Ectodermal cell (in vitro differentiated cells): ENCODE data around the gene NFE2L1.
"Not testable (repeated sequence)": the region's sequence is repeated elsewhere in the genome, so short reads cannot be mapped to it uniquely, and the experiment has no call there.

Source experiments
- H3K27ac ChIP-seq: 2 replicates; pipeline ENCODE4 v1.7.0; 2013; ENCODE audit warnings: mild to moderate bottlenecking, low read depth, low read length; ENCODE audit not compliant: insufficient read depth, poor library complexity, severe bottlenecking
- H3K27me3 ChIP-seq: 2 replicates; pipeline ENCODE4 v1.7.0; 2013; ENCODE audit warnings: mild to moderate bottlenecking, low read length; ENCODE audit not compliant: insufficient read depth, control insufficient read depth, poor library complexity, severe bottlenecking
- H3K36me3 ChIP-seq: one replicate; pipeline ENCODE4 v1.7.0; 2013; ENCODE audit warnings: low read length; ENCODE audit not compliant: control insufficient read depth, insufficient read depth
- H3K4me1 ChIP-seq: one replicate; pipeline ENCODE4 v1.7.0; 2013; ENCODE audit warnings: low read length; ENCODE audit not compliant: control insufficient read depth, insufficient read depth
- H3K4me3 ChIP-seq: 2 replicates; pipeline ENCODE4 v1.7.0; 2013; ENCODE audit warnings: low read depth, low read length, control low read depth; ENCODE audit not compliant: insufficient read depth
- H3K9me3 ChIP-seq: 2 replicates; pipeline ENCODE4 v1.7.0; 2013; ENCODE audit warnings: mild to moderate bottlenecking, low read length, moderate library complexity; ENCODE audit not compliant: control insufficient read depth
- WGBS, 2 experiments: methylation state at CpG; one replicate each; pipeline ENCODE4 v1.1.7; 2013; ENCODE audit warnings: missing lambda C conversion rate in 2 of 2; 5-methylcytosine and 5-hydroxymethylcytosine counted together

The NFE2L1 gene

GRCh38 chr17:48066656-48067055 is 18.5 kb downstream of the NFE2L1 start:
- Histone ChIP-seq H3K9me3 (no peaks in the 10 kb centered on the region), H3K27ac (no peak overlapping the region), H3K4me3 (no peak overlapping the region), H3K36me3 (peaks cover 38% of the 10 kb centered on the region), H3K27me3 (no peaks in the 10 kb centered on the region), H3K4me1 (no peaks in the 10 kb centered on the region)
- WGBS, 2 experiments = 76 to 88% methylated on average over 1 of the region's 1 CpG

GRCh38 chr17:48067245-48067644 is 19.1 kb downstream of the NFE2L1 start:
- WGBS, 2 experiments = 95 to 98% methylated on average over 3 of the region's 3 CpGs
- Histone ChIP-seq H3K9me3 (no peaks in the 10 kb centered on the region), H3K36me3 (peaks cover 38% of the 10 kb centered on the region), H3K4me3 (no peak overlapping the region), H3K27me3 (no peaks in the 10 kb centered on the region), H3K27ac (no peak overlapping the region), H3K4me1 (no peaks in the 10 kb centered on the region)

DNA sequence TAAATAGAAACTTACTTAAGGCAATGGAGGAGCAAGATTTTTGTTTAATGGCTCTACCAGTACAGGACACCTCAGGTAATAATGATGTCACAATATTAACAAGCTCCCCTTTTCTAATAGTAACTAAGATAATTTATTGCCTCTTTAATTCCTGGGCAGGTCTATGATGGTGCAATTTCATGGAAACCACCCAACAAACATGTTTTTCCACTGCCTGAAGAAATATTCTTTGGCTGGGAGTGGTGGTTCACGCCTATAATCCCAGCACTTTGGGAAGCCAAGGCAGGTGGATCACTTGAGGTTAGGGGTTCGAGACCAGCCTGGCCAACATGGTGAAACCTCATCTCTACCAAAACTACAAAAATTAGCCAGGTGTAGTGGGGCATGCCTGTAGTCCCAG is 19.6 kb downstream of the NFE2L1 start:
- H3K4me1 ChIP-seq = not testable (repeated sequence)
- peaks cover 38% of the 10 kb centered on the region for H3K36me3 ChIP-seq
- 88 to 94% methylated on average over 2 of the region's 2 CpGs for WGBS, 2 experiments

GRCh38 chr17:48068491-48068961 is 20.4 kb downstream of the NFE2L1 start:
- no peaks in the 10 kb centered on the region for H3K27me3 ChIP-seq
- H3K9me3 ChIP-seq = no peaks in the 10 kb centered on the region
- H3K27ac ChIP-seq = no peak overlapping the region
- no peak overlapping the region for H3K4me3 ChIP-seq
- H3K36me3 ChIP-seq = peaks cover 38% of the 10 kb centered on the region
- WGBS, 2 experiments = 82 to 88% methylated on average over 3 of the region's 3 CpGs
- no peaks in the 10 kb centered on the region for H3K4me1 ChIP-seq

More for the DNA sequence above, 19.6 kb downstream of the NFE2L1 start:
- H3K27me3 ChIP-seq, H3K27ac ChIP-seq, H3K4me3 ChIP-seq, H3K9me3 ChIP-seq: not testable (repeated sequence)

DNA sequence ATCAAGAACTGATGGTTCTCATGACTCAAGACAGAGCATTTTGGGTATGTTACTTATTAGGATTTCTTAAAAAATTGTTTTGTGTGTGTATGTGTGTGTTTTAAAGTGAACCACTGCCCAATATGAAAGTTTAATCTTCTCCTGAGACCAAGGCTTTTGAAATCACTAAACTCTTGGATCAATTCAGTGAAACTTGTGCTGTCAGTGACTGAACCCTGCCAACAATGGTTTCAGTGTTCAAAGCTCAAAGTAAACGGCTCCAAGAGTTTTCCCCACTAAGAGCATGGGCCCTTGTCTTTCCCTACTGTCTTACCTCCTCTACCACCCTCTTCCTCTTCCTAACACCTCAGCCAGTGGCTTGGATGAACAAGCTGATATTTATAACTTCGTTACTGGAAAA is 22.0 kb downstream of the NFE2L1 start:
- H3K4me1 ChIP-seq = no peaks in the 10 kb centered on the region
- WGBS, 2 experiments = 90 to 94% methylated on average over 2 of the region's 2 CpGs
- H3K27me3 ChIP-seq = no peaks in the 10 kb centered on the region
- H3K4me3 ChIP-seq = no peak overlapping the region
- H3K36me3 ChIP-seq = peaks cover 40% of the 10 kb centered on the region
- no peak overlapping the region for H3K27ac ChIP-seq
- no peaks in the 10 kb centered on the region for H3K9me3 ChIP-seq

DNA sequence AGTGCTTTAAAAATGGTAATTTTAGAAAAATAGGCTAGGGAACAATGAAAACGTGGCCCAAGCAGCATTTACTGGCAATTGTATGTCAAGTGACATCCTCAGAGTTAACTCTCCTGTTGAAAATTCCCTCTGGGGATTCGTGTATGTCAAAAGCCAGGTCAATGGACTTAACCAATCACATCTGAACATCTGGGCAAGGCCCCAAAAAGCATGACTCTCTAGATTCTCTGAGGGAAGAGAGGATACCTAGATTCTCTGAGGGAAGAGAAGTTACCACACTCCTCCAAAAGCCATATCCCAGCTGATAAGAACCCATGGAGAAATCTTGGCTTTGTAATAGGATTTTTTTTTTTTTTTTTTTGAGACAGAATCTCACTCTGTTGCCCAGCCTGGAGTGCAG is 23.5 kb downstream of the NFE2L1 start:
- 91 to 93% methylated on average over 2 of the region's 2 CpGs for WGBS, 2 experiments
- no peak overlapping the region for H3K27ac ChIP-seq
- H3K27me3 ChIP-seq = no peaks in the 10 kb centered on the region
- H3K36me3 ChIP-seq = peaks cover 39% of the 10 kb centered on the region
- no peaks in the 10 kb centered on the region for H3K4me1 ChIP-seq
- no peaks in the 10 kb centered on the region for H3K9me3 ChIP-seq
- no peak overlapping the region for H3K4me3 ChIP-seq

GRCh38 chr17:48072811-48073210 is 24.7 kb downstream of the NFE2L1 start:
- H3K36me3 ChIP-seq = peaks cover 39% of the 10 kb centered on the region
- not testable (repeated sequence) for H3K27me3 ChIP-seq, H3K4me1 ChIP-seq, H3K27ac ChIP-seq, H3K9me3 ChIP-seq, H3K4me3 ChIP-seq
- WGBS, 2 experiments = 92 to 94% methylated on average over 9 of the region's 9 CpGs

GRCh38 chr17:48073566-48074094 is 25.5 kb downstream of the NFE2L1 start:
- not testable (repeated sequence) for H3K9me3 ChIP-seq, H3K27ac ChIP-seq, H3K4me1 ChIP-seq, H3K4me3 ChIP-seq, H3K27me3 ChIP-seq
- WGBS, 2 experiments = 94 to 96% methylated on average over 5 of the region's 5 CpGs
- H3K36me3 ChIP-seq = peaks cover 39% of the 10 kb centered on the region

DNA sequence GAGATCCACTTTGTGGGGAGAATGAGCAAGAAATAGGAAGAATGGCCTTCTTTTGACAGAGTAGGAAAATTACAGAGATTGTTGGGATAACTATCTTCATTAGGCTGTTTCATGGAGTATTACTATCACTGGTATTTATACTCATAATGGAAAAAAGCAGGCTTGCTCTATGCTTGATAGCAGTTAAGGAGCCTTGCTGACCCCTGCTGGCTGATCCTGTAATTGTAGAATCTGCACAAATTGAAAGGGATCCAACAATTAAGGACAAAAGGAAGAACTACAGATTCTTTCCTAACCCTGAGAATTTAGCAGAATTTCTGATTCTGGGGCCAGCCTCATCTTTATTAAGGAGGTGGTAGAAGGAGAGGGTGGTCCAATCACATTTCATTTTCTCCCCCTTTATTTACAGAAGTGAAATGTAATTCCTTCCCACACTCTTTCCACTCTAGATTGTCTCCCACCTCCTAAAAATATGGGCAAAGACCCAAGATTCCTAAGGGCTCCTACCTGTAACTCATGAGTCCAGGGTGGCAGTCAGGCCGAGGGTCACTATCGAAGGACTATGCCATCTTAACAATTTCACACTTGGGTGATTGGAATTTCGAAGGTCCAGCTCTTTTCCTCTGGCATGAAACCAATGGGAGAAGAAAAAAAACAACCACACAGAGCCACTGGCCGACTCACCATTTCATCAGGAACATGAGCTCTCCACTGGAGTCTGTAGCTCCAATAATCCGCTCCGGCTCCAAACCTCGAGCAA is 26.3 kb downstream of the NFE2L1 start:
- Histone ChIP-seq H3K27ac (peak overlapping the region; percentile 33), H3K4me3 (no peak overlapping the region), H3K27me3 (no peaks in the 10 kb centered on the region), H3K36me3 (peaks cover 32% of the 10 kb centered on the region), H3K9me3 (no peaks in the 10 kb centered on the region), H3K4me1 (no peaks in the 10 kb centered on the region)
- 96% methylated on average over 7 of the region's 7 CpGs for WGBS, 2 experiments

GRCh38 chr17:48077152-48077551 is 29.0 kb downstream of the NFE2L1 start:
- not testable (repeated sequence) for H3K9me3 ChIP-seq, H3K27ac ChIP-seq, H3K4me3 ChIP-seq, H3K27me3 ChIP-seq, H3K4me1 ChIP-seq
- peaks cover 17% of the 10 kb centered on the region for H3K36me3 ChIP-seq
- WGBS, 2 experiments = 92 to 96% methylated on average over 10 of the region's 10 CpGs
